ENCODE results near the gene KANSL2.

Gene KANSL2

GRCh38 chr12:48686037-48686595 lies 4.1 kb upstream of the KANSL2 start:
- TF ChIP-seq TEAD4 (IDR thresholded peaks at IDR 0.05) (no peak), YY1 (IDR thresholded peaks at IDR 0.05; ENCODE audit: low read depth) (no peak), TAF1 (IDR thresholded peaks at IDR 0.05; ENCODE audit: low read depth) (no peak), TCF12 (IDR thresholded peaks at IDR 0.05; ENCODE audit: low read depth) (no peak), REST (IDR thresholded peaks at IDR 0.05; ENCODE audit: low read depth) (no peak)

- TF ChIP-seq YY1 (IDR thresholded peaks at IDR 0.05; ENCODE audit: low read depth) (no peak), CEBPB (IDR thresholded peaks at IDR 0.05) (no peak), ZBTB7A (IDR thresholded peaks at IDR 0.05; ENCODE audit: low read depth) (no peak), MAX (IDR thresholded peaks at IDR 0.05) (no peak), NFIC (IDR thresholded peaks at IDR 0.05) (no peak), EGR1 (IDR thresholded peaks at IDR 0.05) (no peak), FOXM1 (IDR thresholded peaks at IDR 0.05; ENCODE audit: borderline replicate concordance, low read depth) (no peak), TEAD4 (IDR thresholded peaks at IDR 0.05) (no peak), EP300 (IDR thresholded peaks at IDR 0.05; ENCODE audit: borderline replicate concordance) (no peak), TCF12 (IDR thresholded peaks at IDR 0.05; ENCODE audit: low read depth) (no peak), REST (IDR thresholded peaks at IDR 0.05; ENCODE audit: low read depth) (no peak), CREB1 (IDR thresholded peaks at IDR 0.05; ENCODE audit: low read depth) (no peak), USF1 (IDR thresholded peaks at IDR 0.05) (no peak), TAF1 (IDR thresholded peaks at IDR 0.05; ENCODE audit: low read depth) (no peak), RAD21 (IDR thresholded peaks at IDR 0.05; ENCODE audit: low read depth) (no peak)
These were observed 1.5 kb upstream of the KANSL2 start for GRCh38 chr12:48683534-48683933.

- TF ChIP-seq CEBPB (IDR thresholded peaks at IDR 0.05) (no peak), TAF1 (IDR thresholded peaks at IDR 0.05; ENCODE audit: low read depth) (no peak), EP300 (IDR thresholded peaks at IDR 0.05; ENCODE audit: borderline replicate concordance) (no peak), REST (IDR thresholded peaks at IDR 0.05; ENCODE audit: low read depth) (no peak), FOXM1 (IDR thresholded peaks at IDR 0.05; ENCODE audit: borderline replicate concordance, low read depth) (no peak), RAD21 (IDR thresholded peaks at IDR 0.05; ENCODE audit: low read depth) (no peak), EGR1 (IDR thresholded peaks at IDR 0.05) (no peak), TCF12 (IDR thresholded peaks at IDR 0.05; ENCODE audit: low read depth) (no peak), ZBTB7A (IDR thresholded peaks at IDR 0.05; ENCODE audit: low read depth) (no peak), MAX (IDR thresholded peaks at IDR 0.05) (no peak), YY1 (IDR thresholded peaks at IDR 0.05; ENCODE audit: low read depth) (no peak), USF1 (IDR thresholded peaks at IDR 0.05) (no peak), NFIC (IDR thresholded peaks at IDR 0.05) (no peak)
These were observed 889 bp upstream of the KANSL2 start for GRCh38 chr12:48682927-48683326.

GRCh38 chr12:48682533-48682905 lies 481 bp upstream of the KANSL2 start:
- TF ChIP-seq USF1 (IDR thresholded peaks at IDR 0.05), result 0 out of 2 replicates have a peak, but pooled peaks have one; percentile 16

GRCh38 chr12:48681399-48681709 lies 684 bp downstream of the KANSL2 start:
- no peak for TF ChIP-seq MAX (IDR thresholded peaks at IDR 0.05)
- no peak for TF ChIP-seq NFIC (IDR thresholded peaks at IDR 0.05)
- TF ChIP-seq EGR1 (IDR thresholded peaks at IDR 0.05), result no peak
- no peak for TF ChIP-seq CREB1 (IDR thresholded peaks at IDR 0.05; ENCODE audit: low read depth)
- TF ChIP-seq ZBTB7A (IDR thresholded peaks at IDR 0.05; ENCODE audit: low read depth), result no peak
